Measurements from ENCODE around the gene ADGRB3. TPM values are rescaled to one million over a fixed set of nuclear protein-coding genes. Genes with fewer than 3 reads are reported as not detected.

Gene ADGRB3
- total and polyA plus RNA-seq, 7 donors, result 0.60 to 11.5 (median 9.7) TPM; not detected in 1

GRCh38 chr6:69265090-69265489, 630.0 kb downstream of the ADGRB3 start:
- Histone ChIP-seq H3K27ac (no peak overlapping the region), H3K36me3 (no peaks in the 10 kb centered on the region), H3K27me3 (no peaks in the 10 kb centered on the region), H3K4me3 (no peak overlapping the region), H3K4me1 (no peaks in the 10 kb centered on the region), H3K9me3 (no peaks in the 10 kb centered on the region)
- no peak for DNase-seq
- WGBS, 2 donors, result 35 to 59% methylated on average over 2 of the region's 2 CpGs
- TF ChIP-seq POLR2A (IDR thresholded peaks at IDR 0.05), result no peak
- TF ChIP-seq EP300 (IDR thresholded peaks at IDR 0.05), result no peak
- TF ChIP-seq CTCF (IDR thresholded peaks at IDR 0.05), result no peak
- no peak for TF ChIP-seq POLR2AphosphoS5 (IDR thresholded peaks at IDR 0.05)
- intact Hi-C loops (cut with DNase I), result no loop called here

GRCh38 chr6:69265706-69266105, 630.6 kb downstream of the ADGRB3 start:
- Histone ChIP-seq H3K9me3 (no peaks in the 10 kb centered on the region), H3K4me1 (no peaks in the 10 kb centered on the region), H3K27me3 (no peaks in the 10 kb centered on the region), H3K4me3 (no peak overlapping the region), H3K27ac (no peak overlapping the region), H3K36me3 (no peaks in the 10 kb centered on the region)
- intact Hi-C loops (cut with DNase I), result no loop called here
- DNase-seq, result no peak
- WGBS, 2 donors, result 44 to 81% methylated on average over 1 of the region's 1 CpG
- TF ChIP-seq CTCF (IDR thresholded peaks at IDR 0.05), result no peak

GRCh38 chr6:69276204-69276603, 641.1 kb downstream of the ADGRB3 start:
- Histone ChIP-seq H3K9me3 (no peaks in the 10 kb centered on the region), H3K4me3 (no peak overlapping the region), H3K36me3 (no peaks in the 10 kb centered on the region), H3K27ac (no peak overlapping the region), H3K27me3 (no peaks in the 10 kb centered on the region), H3K4me1 (no peaks in the 10 kb centered on the region)
- intact Hi-C loops (cut with DNase I), result no loop called here
- no peak for TF ChIP-seq EP300 (IDR thresholded peaks at IDR 0.05)
- DNase-seq, result no peak

GRCh38 chr6:69279805-69280204, 644.7 kb downstream of the ADGRB3 start:
- intact Hi-C loops (cut with DNase I), result no loop called here
- H3K4me1 ChIP-seq, result no peaks in the 10 kb centered on the region
- no peak overlapping the region for H3K4me3 ChIP-seq
- no peaks in the 10 kb centered on the region for H3K36me3 ChIP-seq
- no peak for DNase-seq
- no peak overlapping the region for H3K27ac ChIP-seq
- H3K27me3 ChIP-seq, result no peaks in the 10 kb centered on the region
- 77 to 90% methylated on average over 4 of the region's 4 CpGs for WGBS, 2 donors
- no peaks in the 10 kb centered on the region for H3K9me3 ChIP-seq
- no peak for TF ChIP-seq POLR2A (IDR thresholded peaks at IDR 0.05)
- no peak for TF ChIP-seq EP300 (IDR thresholded peaks at IDR 0.05)
- TF ChIP-seq POLR2AphosphoS5 (IDR thresholded peaks at IDR 0.05), result no peak
- no peak for TF ChIP-seq CTCF (IDR thresholded peaks at IDR 0.05)

- Histone ChIP-seq H3K4me3 (no peak overlapping the region), H3K27me3 (no peaks in the 10 kb centered on the region), H3K9me3 (no peaks in the 10 kb centered on the region), H3K4me1 (no peaks in the 10 kb centered on the region), H3K36me3 (no peaks in the 10 kb centered on the region), H3K27ac (no peak overlapping the region)
- no peak for TF ChIP-seq POLR2A (IDR thresholded peaks at IDR 0.05)
- no peak for TF ChIP-seq POLR2AphosphoS5 (IDR thresholded peaks at IDR 0.05)
- no peak for TF ChIP-seq CTCF (IDR thresholded peaks at IDR 0.05)
- no peak for TF ChIP-seq EP300 (IDR thresholded peaks at IDR 0.05)
- intact Hi-C loops (cut with DNase I), result no loop called here
- no peak for DNase-seq
- WGBS, 2 donors, result 78 to 83% methylated on average over 1 of the region's 1 CpG
Measured at GRCh38 chr6:69280858-69281257, 645.8 kb downstream of the ADGRB3 start.

Data from sigmoid colon (tissue), 7 donors.